BE2C (cell line): Measurements from ENCODE around the gene HOXA2.

Experiments used
- DNase-seq: peaks from one replicate; pipeline ENCODE4 v3.0.0-alpha.2; 2020
- H3K27me3 ChIP-seq: fragments of 250-450 bp; sonication (Bioruptor Pico); 2 replicates; pipeline ENCODE4 v1.5.1; 2020; ENCODE audit warnings: mild to moderate bottlenecking
- H3K36me3 ChIP-seq: fragments of 250-450 bp; sonication (Bioruptor Pico); 2 replicates; pipeline ENCODE4 v1.5.1; 2020; ENCODE audit warnings: mild to moderate bottlenecking
- H3K4me1 ChIP-seq: fragments of 250-450 bp; sonication (Bioruptor Pico); 2 replicates; pipeline ENCODE4 v1.5.1; 2020
- H3K4me3 ChIP-seq: 2 replicates; pipeline ENCODE4 v1.5.1; 2011; ENCODE audit warnings: low read depth, low read length
- H3K9me3 ChIP-seq: fragments of 250-450 bp; sonication (Bioruptor Pico); 2 replicates; pipeline ENCODE4 v1.5.1; 2020
- TF ChIP-seq, protein P1 (sequence below): IDR thresholded peaks from 2 replicates; pipeline ENCODE4 v1.5.1; 2012; ENCODE audit warnings: mild to moderate bottlenecking, low read depth, low read length

The HOXA2 gene

DNA sequence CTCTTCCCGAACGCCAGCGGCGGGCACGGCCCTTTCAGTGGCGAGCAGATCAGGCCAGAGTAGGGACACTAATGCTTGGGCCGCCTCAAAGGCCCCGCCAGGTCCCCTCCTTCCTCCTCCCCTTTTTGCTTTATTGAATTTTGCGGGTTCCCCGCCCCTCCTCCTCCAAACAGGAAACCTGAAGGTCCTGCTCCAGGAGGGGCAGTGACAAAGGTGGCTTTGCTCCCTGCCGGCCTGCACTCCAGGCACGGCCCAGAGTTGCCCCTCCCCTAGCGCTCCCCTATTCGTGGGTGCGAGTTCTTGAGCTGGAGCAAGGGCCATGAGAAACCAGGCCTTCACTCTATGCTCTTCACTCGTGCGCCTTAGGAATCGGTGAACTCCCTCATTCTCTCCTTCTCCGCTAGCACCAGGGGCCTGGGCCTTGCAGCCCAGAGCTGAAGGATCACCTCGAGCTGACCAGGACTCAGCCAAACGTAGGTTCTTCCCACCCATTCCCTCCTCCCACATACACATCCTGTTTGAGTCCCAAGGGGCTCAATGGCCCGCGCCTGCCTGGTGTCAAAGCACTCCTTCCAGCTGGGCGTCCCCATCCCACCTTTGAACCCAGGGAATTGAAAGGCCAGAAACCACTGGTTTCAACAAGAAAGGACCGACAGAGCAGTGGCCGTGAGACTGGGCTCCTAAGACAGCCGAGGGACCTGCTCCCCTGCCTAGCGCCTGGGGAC is 45.7 kb upstream of the HOXA2 start:
- Histone ChIP-seq H3K36me3 (no peaks in the 10 kb centered on the region), H3K9me3 (no peaks in the 10 kb centered on the region), H3K4me3 (peak overlapping the region; percentile 33), H3K4me1 (no peaks in the 10 kb centered on the region), H3K27me3 (peaks cover 100% of the 10 kb centered on the region)
- TF ChIP-seq, protein P1, sequence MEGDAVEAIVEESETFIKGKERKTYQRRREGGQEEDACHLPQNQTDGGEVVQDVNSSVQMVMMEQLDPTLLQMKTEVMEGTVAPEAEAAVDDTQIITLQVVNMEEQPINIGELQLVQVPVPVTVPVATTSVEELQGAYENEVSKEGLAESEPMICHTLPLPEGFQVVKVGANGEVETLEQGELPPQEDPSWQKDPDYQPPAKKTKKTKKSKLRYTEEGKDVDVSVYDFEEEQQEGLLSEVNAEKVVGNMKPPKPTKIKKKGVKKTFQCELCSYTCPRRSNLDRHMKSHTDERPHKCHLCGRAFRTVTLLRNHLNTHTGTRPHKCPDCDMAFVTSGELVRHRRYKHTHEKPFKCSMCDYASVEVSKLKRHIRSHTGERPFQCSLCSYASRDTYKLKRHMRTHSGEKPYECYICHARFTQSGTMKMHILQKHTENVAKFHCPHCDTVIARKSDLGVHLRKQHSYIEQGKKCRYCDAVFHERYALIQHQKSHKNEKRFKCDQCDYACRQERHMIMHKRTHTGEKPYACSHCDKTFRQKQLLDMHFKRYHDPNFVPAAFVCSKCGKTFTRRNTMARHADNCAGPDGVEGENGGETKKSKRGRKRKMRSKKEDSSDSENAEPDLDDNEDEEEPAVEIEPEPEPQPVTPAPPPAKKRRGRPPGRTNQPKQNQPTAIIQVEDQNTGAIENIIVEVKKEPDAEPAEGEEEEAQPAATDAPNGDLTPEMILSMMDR: no peak
- DNase-seq: peak; percentile 4

DNA sequence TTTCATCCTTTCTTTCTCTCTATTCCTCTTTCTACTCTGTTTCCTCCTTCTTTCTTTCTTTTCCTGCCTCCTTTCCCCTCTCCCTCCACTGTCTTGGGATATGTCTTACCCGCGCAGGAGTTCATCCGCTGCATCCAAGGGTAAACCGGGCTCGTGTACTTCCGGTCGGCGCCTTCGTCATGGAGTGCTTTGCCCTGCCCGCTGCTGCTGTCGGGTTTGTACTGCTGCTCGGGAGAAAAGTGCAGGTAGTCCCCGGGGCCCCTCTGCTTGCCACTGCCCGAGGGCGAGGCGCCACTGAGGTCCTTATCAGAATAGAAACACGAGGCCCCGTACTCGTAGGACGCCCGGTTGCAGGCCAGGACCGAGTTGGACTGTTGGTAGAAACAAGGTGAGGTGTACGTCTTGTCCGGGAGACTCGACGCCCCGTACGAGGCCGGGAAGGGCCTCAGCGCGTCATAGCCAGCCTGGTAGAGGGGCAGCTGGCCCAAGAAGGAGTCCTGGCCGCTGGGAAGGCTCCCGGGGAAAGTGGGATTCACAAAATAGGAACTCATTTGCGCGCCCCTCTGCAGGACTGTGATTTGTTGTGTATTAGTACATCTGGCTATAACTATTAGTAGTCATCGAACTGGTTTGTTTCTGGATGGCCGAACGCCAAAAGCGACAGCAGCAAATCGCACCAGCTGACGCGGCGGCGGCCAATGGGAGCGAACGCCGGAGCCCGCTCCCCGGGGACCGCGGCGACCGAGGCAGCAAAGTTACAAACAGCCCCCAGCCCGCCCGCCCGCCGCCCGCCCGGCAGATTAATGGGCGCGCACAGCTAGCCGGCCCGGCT is 44.9 kb upstream of the HOXA2 start, which contains the start of gene HOXA6:
Gene HOXA6 (minus strand): TSS at position 576 of the 832 bp plus-strand sequence. CDS start 25 bp downstream, at position 551.
- DNase-seq: peak; percentile 55
- no peaks in the 10 kb centered on the region for H3K36me3 ChIP-seq
- peaks cover 100% of the 10 kb centered on the region for H3K27me3 ChIP-seq
- peak within 1 kb of the TSS; percentile 33 for H3K4me3 ChIP-seq
- TF ChIP-seq, protein P1: no peak
- no peaks in the 10 kb centered on the region for H3K4me1 ChIP-seq
- no peaks in the 10 kb centered on the region for H3K9me3 ChIP-seq

DNA sequence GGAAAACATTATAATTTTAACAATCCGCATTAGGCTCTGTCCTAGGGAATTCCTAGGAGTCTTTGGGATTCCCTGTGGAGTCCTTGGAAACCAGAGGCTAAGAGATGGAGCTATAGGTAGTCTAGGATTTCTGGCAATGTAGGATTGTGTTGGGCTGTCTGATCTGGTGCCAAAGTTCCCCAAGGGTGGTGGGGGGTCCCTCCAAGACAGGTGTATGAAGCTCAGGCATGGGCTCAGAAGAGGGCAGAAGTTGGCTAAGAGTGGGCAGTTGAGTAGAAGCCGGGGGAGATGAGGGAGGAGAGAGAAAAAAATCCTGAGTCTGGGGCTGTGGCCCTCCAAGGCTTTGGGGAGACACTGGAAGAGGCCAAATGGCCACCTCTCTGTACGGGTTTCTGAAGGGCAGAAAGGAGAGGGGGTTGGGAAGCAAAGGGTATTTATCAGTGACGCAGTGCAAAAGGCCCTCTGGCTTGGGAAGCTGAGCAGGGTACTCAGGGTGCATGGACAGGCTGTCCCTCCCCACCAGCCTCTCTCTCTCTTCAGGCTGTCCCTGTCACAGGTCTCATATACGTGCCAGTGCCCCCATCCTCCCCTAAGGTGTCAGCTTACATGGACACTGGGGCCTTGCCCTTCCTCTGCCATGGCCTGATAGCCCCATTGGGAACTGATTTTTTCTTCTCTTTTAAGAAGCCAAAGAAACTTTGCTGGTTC is 44.2 kb upstream of the HOXA2 start:
- TF ChIP-seq, protein P1: no peak
- Histone ChIP-seq H3K36me3 (no peaks in the 10 kb centered on the region), H3K4me1 (no peaks in the 10 kb centered on the region), H3K4me3 (no peak overlapping the region), H3K27me3 (peaks cover 100% of the 10 kb centered on the region), H3K9me3 (no peaks in the 10 kb centered on the region)
- no peak for DNase-seq

DNA sequence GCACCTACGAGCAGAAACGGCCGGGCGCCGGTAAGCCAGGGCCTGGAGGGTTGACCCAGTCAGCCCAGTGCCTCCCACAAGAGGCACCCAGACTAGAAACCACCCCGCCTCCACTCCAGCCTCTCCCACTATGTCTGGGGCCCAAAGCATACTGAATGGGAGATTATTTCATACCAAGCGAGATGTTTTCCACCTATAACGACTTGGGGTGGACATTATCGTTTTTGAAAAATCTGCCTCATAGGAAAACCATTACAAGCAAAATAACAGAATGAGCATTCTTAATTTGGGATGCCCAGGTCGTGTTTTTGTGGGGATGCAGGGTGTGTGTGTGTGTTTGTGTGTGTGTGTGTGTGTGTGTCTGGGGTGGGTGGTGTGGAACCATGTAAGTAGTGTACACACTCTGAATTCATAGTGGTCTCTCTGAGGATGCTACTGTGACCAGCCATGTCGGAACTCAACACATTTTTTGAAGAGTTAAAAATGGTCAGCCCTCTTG is 43.5 kb upstream of the HOXA2 start:
- no peak for DNase-seq
- Histone ChIP-seq H3K4me3 (no peak overlapping the region), H3K4me1 (no peaks in the 10 kb centered on the region), H3K36me3 (no peaks in the 10 kb centered on the region), H3K27me3 (peaks cover 100% of the 10 kb centered on the region), H3K9me3 (no peaks in the 10 kb centered on the region)
- TF ChIP-seq, protein P1: no peak

DNA sequence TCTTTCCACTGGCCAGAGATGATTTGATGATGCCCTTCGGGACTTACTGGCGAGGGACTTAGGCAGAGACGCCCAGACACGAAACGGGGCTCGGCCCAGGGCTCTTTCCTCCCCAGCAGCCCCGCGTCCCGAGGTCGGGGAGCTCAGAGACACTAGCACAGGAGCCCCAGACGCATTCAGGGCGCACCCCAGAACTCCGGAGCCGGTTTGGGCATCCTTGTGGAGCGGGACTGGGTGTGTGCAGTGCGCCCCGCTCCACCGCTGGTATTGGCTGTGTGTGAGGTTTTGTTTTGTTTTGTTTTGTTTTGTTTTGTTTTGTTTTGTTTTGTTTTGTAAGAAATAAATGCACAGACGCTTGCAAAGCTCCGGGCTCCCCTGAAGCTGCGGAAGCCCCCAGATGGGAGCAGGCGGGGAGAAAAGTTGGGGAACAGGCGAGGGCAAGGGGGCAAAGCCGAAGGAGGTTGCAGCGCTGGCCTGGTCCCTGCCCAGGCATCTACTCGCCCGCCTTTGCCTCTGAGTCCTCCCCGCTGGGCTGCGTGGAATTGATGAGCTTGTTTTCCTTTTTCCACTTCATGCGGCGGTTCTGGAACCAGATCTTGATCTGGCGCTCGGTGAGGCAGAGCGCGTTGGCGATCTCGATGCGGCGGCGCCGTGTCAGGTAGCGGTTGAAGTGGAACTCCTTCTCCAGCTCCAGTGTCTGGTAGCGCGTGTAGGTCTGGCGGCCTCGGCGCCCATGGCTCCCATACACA is 42.9 kb upstream of the HOXA2 start:
- Histone ChIP-seq H3K27me3 (peaks cover 100% of the 10 kb centered on the region), H3K9me3 (no peaks in the 10 kb centered on the region), H3K4me1 (no peaks in the 10 kb centered on the region), H3K36me3 (no peaks in the 10 kb centered on the region), H3K4me3 (no peak overlapping the region)
- DNase-seq: peak; percentile 9
- TF ChIP-seq, protein P1: no peak
